Prostate gland (tissue), 2 donors: ENCODE measurements around the gene DGKG. TPM values are rescaled to one million over a fixed set of nuclear protein-coding genes. Genes with fewer than 3 reads are reported as not detected.

Source experiments
- DNase-seq: peaks from one replicate; pipeline ENCODE4 v3.0.0-alpha.2; 2019; ENCODE audit warnings: low spot score
- H3K27ac ChIP-seq, 2 donors: fragments of 200-600 bp; sonication (generic); 2 replicates each; pipeline ENCODE4 v1.5.1; 2017 to 2019
- H3K27me3 ChIP-seq: fragments of 200-600 bp; sonication (generic); replicated peaks from 2 replicates; pipeline ENCODE4 v1.5.1; 2019; ENCODE audit not compliant: insufficient read depth
- H3K36me3 ChIP-seq, 2 donors: fragments of 200-600 bp; sonication (generic); 1 replicate in 1 of 2; 2 replicates in 1 of 2; pipeline versions ENCODE4 v1.5.1 to v1.8.1; 2017 to 2019
- H3K4me1 ChIP-seq: fragments of 200-600 bp; sonication (generic); replicated peaks from 2 replicates; pipeline ENCODE4 v1.5.1; 2019
- H3K4me3 ChIP-seq, 2 donors: fragments of 200-600 bp; sonication (generic); 2 replicates each; pipeline ENCODE4 v1.5.1; 2017 to 2019
- H3K9me3 ChIP-seq: fragments of 200-600 bp; sonication (generic); 2 replicates; pipeline ENCODE4 v1.5.1; 2017
- CTCF ChIP-seq, 4 experiments: fragments of 200-600 bp in 2 of 4; fragments of 450-650 bp in 2 of 4; sonication (generic) in 2 of 4; IDR thresholded peaks; 1 replicate in 3 of 4; 2 replicates in 1 of 4; pipeline ENCODE4 v1.5.1; 2016 to 2019; ENCODE audit warnings: antibody characterized with exemption in 4 of 4, mild to moderate bottlenecking in 2 of 4, moderate library complexity in 2 of 4
- POLR2A ChIP-seq: fragments of 450-650 bp; IDR thresholded peaks from one replicate; pipeline ENCODE4 v1.6.1; 2016; ENCODE audit warnings: antibody characterized with exemption, mild to moderate bottlenecking
- POLR2AphosphoS5 ChIP-seq: sonication (generic); formaldehyde crosslinking; IDR thresholded peaks from one replicate; pipeline ENCODE4 v1.6.1; 2017; ENCODE audit warnings: antibody characterized with exemption
- WGBS: methylation state at CpG from one replicate; pipeline ENCODE4 v1.1.5; 2018; 5-methylcytosine and 5-hydroxymethylcytosine counted together
- intact Hi-C: fragments of 100-400 bp; cut with DNase I; formaldehyde crosslinking; loops from one replicate; pipeline ENCODE4 v1.14.2; 2022
- total RNA-seq, 2 donors: library from RNA; depleted of rRNA; stranded (reverse); fragments of >200 nt; gene quantifications; one replicate each; pipeline ENCODE4 v1.1.0, GENCODE V29; 2016

The DGKG gene
- total RNA-seq, 2 donors from 2014 or later: 1.2 to 2.2 TPM

- Histone ChIP-seq H3K4me1 (no peaks in the 10 kb centered on the region), H3K4me3 (no peak overlapping the region), H3K27ac (no peak overlapping the region), H3K36me3 (no peaks in the 10 kb centered on the region), H3K9me3 (no peaks in the 10 kb centered on the region), H3K27me3 (no peaks in the 10 kb centered on the region)
- intact Hi-C loops: no loop called here
- 77% methylated on average over 6 of the region's 6 CpGs for WGBS
- DNase-seq: no peak
- TF ChIP-seq POLR2AphosphoS5 (no peak), POLR2A (no peak), CTCF (IDR thresholded peaks at IDR 0.05) (no peak)
Observed at GRCh38 chr3:186220365-186220764, 141.7 kb downstream of the DGKG start.

DNA sequence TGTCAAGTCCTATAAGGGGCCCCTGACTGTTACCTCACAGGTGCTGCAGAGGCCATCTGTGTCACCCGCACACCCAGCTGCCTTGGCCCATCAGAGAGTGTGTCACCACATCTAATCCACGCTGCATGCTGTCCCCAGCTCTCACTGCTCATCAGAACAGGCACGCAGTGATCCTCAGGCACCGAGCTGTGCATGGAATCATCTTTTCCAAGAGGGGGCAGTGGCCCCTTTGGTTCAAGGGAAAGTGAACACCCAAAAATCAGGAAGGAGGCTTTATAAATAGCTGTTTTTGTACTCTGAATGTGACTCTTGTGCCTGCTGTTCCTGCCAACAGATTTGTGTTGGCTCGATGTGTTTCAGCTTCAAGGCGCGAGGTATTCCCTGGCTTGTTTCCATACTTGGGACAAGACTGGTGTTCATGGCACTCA lies 142.8 kb downstream of the DGKG start:
- intact Hi-C loops: loop anchor here (5.0 kb wide), 1 partner anchor 112 kb away; the partner anchor contains the start of gene ETV5
- H3K36me3 ChIP-seq: no peaks in the 10 kb centered on the region
- no peak for DNase-seq
- H3K27me3 ChIP-seq: no peaks in the 10 kb centered on the region
- H3K4me3 ChIP-seq: no peak overlapping the region
- no peak for TF ChIP-seq POLR2AphosphoS5
- no peak for TF ChIP-seq CTCF (IDR thresholded peaks at IDR 0.05)
- TF ChIP-seq POLR2A: no peak
- 57% methylated on average over 7 of the region's 7 CpGs for WGBS
- H3K4me1 ChIP-seq: no peaks in the 10 kb centered on the region
- H3K9me3 ChIP-seq: no peaks in the 10 kb centered on the region
- no peak overlapping the region for H3K27ac ChIP-seq

DNA sequence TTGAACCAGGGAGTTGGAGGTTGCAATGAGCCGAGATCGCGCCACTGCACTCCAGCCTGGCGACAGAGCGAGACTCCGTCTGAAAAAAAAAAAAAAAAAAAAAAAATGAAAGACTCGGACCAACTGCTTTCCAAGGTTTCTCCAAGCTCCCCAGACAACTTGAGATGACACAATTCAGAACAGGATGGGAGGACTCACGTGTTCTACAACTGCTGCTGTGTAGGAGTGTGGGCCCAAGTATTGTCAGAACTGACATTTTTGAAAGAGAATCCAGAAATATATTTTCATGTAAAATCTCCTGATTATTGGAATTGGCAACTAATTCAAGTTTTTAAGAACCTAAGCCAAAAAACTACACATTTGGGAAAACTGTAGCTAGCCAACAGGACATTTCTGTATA lies 143.6 kb downstream of the DGKG start:
- no peak overlapping the region for H3K4me3 ChIP-seq
- H3K4me1 ChIP-seq: no peaks in the 10 kb centered on the region
- 92% methylated on average over 8 of the region's 8 CpGs for WGBS
- no peak for DNase-seq
- no peaks in the 10 kb centered on the region for H3K27me3 ChIP-seq
- H3K36me3 ChIP-seq: no peaks in the 10 kb centered on the region
- TF ChIP-seq POLR2AphosphoS5: no peak
- TF ChIP-seq POLR2A: no peak
- no peak for TF ChIP-seq CTCF (IDR thresholded peaks at IDR 0.05)
- intact Hi-C loops: loop anchor here (5.0 kb wide), 1 partner anchor 111 kb away; the partner anchor contains the start of gene ETV5
- H3K9me3 ChIP-seq: no peaks in the 10 kb centered on the region
- H3K27ac ChIP-seq: no peak overlapping the region

GRCh38 chr3:186217820-186218164 lies 144.2 kb downstream of the DGKG start:
- 83% methylated on average over 1 of the region's 1 CpG for WGBS
- no peaks in the 10 kb centered on the region for H3K9me3 ChIP-seq
- no peak for TF ChIP-seq POLR2A
- TF ChIP-seq CTCF (IDR thresholded peaks at IDR 0.05): no peak
- no peak for TF ChIP-seq POLR2AphosphoS5
- H3K27me3 ChIP-seq: no peaks in the 10 kb centered on the region
- H3K4me3 ChIP-seq: no peak overlapping the region
- intact Hi-C loops: loop anchor here (5.0 kb wide), 1 partner anchor 110 kb away; the partner anchor contains the start of gene ETV5
- no peaks in the 10 kb centered on the region for H3K36me3 ChIP-seq
- no peak overlapping the region for H3K27ac ChIP-seq
- no peaks in the 10 kb centered on the region for H3K4me1 ChIP-seq
- no peak for DNase-seq
